Motor neuron (in vitro differentiated cells): Measurements from ENCODE around the gene ZNF568. TPM values are rescaled to one million over a fixed set of nuclear protein-coding genes. Genes with fewer than 3 reads are reported as not detected.

Source experiments
- ATAC-seq, 8 experiments: fragments of 200-7000 bp; cut with Tn5 transposase; replicated peaks in 6 of 8; 2 replicates each; pipeline ENCODE4 v1.8.0; 2021; ENCODE audit warnings: mild to moderate bottlenecking in 8 of 8, moderate library complexity in 8 of 8
- H3K27ac ChIP-seq, 2 donors: fragments of 250-450 bp; sonication (Bioruptor Pico); 2 replicates each; pipeline ENCODE4 v1.9.0; 2021; ENCODE audit warnings: antibody characterized with exemption in 2 of 2, mild to moderate bottlenecking in 2 of 2, moderate library complexity in 1 of 2
- H3K4me1 ChIP-seq, 2 donors: fragments of 250-450 bp; sonication (Bioruptor Pico); replicated peaks in 1 of 2; 2 replicates each; pipeline ENCODE4 v1.6.1; 2021; ENCODE audit warnings: antibody characterized with exemption in 2 of 2, mild to moderate bottlenecking in 2 of 2, moderate library complexity in 1 of 2
- H3K4me3 ChIP-seq, 5 donors: fragments of 250-450 bp; sonication (Bioruptor Pico); 2 replicates each; pipeline ENCODE4 v1.9.0; 2021; ENCODE audit warnings: antibody characterized with exemption in 5 of 5, mild to moderate bottlenecking in 5 of 5, moderate library complexity in 4 of 5
- WGBS, 10 experiments: fragments of 450-650 bp; shearing (Covaris generic); methylation state at CpG; one replicate each; pipeline ENCODE4 v1.0.0; 2022; 5-methylcytosine and 5-hydroxymethylcytosine counted together
- in situ Hi-C, 9 experiments: fragments of 400-800 bp; cut with MboI; loops; one replicate each; pipeline ENCODE4 v1.15.0; 2021; ENCODE audit warnings: low sequenced_read_pairs in 9 of 9, low pct_unique_long_range_greater_than_20kb in 2 of 9; ENCODE audit not compliant: unreplicated experiment in 9 of 9
- total RNA-seq, 8 experiments: library from RNA; unstranded; fragments of 300-600 nt; gene quantifications; 2 replicates each; pipeline versions ENCODE4 v1.2.3 to v1.2.4, GENCODE V29; 2022

The ZNF568 gene
- total RNA-seq, 8 experiments from 2014 or later, result 0.72 to 20.4 (median 6.9) TPM

DNA sequence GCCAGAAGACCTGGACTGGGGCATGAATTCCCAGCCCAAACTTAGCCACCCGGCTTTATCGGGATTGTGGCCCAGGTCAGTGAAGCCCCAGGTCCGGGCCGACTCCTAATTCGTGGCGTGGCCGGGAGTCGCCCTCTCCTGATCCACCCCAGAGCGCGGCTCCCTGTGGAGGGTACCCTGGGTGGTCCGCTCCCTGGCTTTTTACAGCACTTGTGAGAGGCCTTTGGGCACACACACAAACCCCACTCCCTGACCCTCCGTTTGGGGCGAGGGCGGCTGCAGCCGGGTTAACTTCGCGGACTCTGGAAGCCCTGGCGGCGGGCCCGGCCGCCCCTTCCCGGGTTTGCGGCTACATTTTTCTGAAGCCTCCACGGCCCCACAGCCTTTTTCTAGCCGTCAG lies 56.4 kb downstream of the ZNF568 start:
- no peak for ATAC-seq
- peak overlapping the region in 2 of 5 donors; percentile 38 to 53 for H3K4me3 ChIP-seq
- in situ Hi-C loops, result no loop called here
- 37 to 100% (median 90%) methylated on average over 1 to 8 of the region's 25 CpGs; no CpG with 5 or more reads in 6 of the 10 experiments for WGBS, 10 experiments
- no peak overlapping the region for H3K27ac ChIP-seq
- no peaks in the 10 kb centered on the region for H3K4me1 ChIP-seq

DNA sequence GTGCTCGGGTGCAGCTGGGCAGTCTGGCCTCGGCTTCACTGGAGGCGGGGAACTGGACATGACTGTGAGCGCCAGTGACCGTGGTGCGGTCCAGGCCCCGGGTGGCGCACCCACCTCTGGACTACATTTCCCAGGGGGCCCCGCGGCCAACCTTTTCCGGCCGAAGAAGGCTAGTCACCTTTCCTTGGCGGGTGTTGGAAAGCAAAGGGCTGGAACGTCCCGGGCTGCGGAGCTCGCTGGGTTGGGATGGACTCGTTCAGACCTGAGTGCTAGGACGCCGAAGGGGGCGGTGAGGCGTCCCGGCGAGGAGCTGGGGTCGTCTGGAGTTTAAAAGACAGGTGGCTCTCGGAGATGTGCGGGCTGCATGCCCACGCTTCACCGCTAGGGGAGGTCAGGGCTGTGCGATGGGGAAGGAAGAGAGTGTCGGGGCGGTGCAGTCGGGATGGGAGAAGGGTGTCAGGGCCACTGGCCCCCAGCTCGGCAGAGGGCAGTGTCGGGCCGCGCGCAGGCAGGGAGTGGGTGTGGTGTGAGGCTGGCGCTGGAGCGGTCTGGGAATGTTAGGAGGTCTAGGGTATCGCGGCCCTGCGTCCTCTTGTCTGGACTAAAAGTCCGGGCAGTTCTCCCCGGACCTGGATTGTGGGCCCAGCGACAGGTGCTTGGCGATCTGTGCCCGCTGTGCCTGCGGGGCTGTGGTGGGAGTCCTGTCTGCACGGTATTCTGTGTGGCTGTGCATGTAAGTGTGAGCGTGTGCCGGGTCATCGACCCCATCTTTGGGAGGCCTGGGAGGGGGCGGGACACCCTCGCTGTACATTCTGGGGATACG lies 57.1 kb downstream of the ZNF568 start:
- peak; percentile 75 to 99 (median 98) for ATAC-seq
- Histone ChIP-seq H3K4me1 (no peaks in the 10 kb centered on the region), H3K27ac (no peak overlapping the region), H3K4me3 (peak overlapping the region; percentile 21 to 53 (median 39))
- in situ Hi-C loops, result no loop called here
- 0 to 64% (median 36%) methylated on average over 1 to 12 of the region's 56 CpGs; no CpG with 5 or more reads in 6 of the 10 experiments for WGBS, 10 experiments

DNA sequence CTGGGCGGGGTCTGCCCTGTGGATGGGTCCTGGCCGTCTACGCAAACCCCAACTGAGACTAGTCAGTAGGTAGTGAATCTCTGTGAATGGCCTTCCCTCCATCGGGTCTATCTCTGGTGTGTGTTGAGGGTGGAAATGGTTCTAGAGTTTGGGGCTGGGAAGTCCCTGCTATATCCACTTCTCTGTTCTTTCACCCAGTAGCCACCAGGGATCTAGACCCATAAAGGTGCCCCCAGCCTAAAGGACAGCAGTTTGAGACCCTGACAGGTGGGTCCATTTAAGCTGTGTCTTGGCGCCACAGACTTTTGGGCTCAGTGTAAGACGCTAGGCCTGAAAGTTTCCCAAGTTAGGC lies 57.7 kb downstream of the ZNF568 start:
- peak in 1 of 8 experiments; percentile 17 for ATAC-seq
- peak overlapping the region in 4 of 5 donors; percentile 38 to 53 (median 40) for H3K4me3 ChIP-seq
- in situ Hi-C loops, result no loop called here
- no peak overlapping the region for H3K27ac ChIP-seq
- 44 to 100% (median 67%) methylated on average over 1 to 5 of the region's 6 CpGs; no CpG with 5 or more reads in 5 of the 10 experiments for WGBS, 10 experiments
- no peaks in the 10 kb centered on the region for H3K4me1 ChIP-seq

DNA sequence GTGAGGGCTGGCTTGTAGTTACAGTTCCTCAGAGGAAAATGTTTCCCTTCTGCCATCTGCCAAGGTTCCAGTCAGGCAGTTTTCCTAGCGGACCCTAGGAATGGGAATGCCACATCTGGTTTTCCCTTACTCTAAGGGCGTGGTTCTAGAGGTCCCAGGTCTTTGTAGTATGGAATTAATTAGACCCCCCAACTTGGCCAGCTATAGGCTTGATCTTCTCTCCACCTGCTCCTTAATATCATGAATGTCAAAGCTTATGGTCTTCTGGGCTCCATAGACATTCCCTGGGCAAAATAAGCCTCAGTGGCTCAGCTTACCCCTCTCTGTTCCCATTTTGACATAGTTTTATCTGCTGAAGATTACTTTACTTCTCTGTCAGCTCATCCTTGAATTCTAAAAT lies 70.0 kb downstream of the ZNF568 start:
- H3K4me3 ChIP-seq, result no peak overlapping the region
- WGBS, 10 experiments, result 0 to 100% (median 33%) methylated on average over 1 to 2 of the region's 2 CpGs; no CpG with 5 or more reads in 5 of the 10 experiments
- in situ Hi-C loops, result no loop called here

DNA sequence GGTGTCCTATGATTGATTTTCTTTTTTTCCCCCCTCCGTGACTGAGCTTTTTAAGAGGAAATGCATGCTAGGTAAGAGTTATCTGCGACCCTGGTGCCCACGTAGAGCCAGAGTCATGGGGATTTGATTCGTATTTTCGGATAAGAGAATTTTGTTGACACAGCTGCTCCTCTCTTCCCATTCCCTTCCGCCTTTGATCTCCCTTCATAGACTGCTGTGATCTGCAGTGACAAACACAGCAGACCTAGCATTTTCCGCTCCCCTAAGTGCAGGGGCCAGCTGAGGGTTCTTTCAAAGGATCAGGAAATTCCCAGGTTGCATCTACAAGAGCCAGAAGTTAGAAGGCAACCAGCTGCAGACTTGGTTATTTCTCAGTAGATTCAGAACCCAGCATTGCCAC lies 70.5 kb downstream of the ZNF568 start:
- WGBS, 10 experiments, result 0 to 50% (median 34%) methylated on average over 1 to 7 of the region's 7 CpGs; no CpG with 5 or more reads in 2 of the 10 experiments
- in situ Hi-C loops, result no loop called here
- ATAC-seq, result no peak
- Histone ChIP-seq H3K4me3 (no peak overlapping the region), H3K4me1 (no peaks in the 10 kb centered on the region), H3K27ac (no peak overlapping the region)

More for the DNA sequence above, 70.0 kb downstream of the ZNF568 start:
- ATAC-seq, result no peak
- Histone ChIP-seq H3K27ac (no peak overlapping the region), H3K4me1 (no peaks in the 10 kb centered on the region)

DNA sequence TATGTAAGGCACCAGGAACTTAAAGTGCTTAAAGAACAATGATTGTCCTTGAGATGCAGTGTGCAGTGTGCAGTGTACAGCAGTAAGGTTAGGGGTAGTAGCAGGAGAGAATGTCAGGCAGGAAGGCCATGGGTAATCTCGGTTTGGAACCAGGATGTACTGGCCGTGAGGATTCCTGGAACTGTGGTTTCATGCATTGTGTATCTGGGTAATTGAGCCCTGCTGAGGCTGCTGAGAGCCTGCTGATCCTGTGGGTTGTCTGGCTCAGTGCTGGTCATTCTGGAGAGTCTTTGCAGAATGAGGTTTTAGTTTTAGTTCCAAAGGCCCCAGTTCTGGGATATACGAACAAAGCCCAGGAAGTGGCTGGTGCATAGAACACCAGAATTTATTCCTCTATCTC lies 71.0 kb downstream of the ZNF568 start:
- Histone ChIP-seq H3K4me1 (no peaks in the 10 kb centered on the region), H3K27ac (no peak overlapping the region), H3K4me3 (no peak overlapping the region)
- in situ Hi-C loops, result no loop called here
- 14 to 100% (median 50%) methylated on average over 1 to 3 of the region's 3 CpGs; no CpG with 5 or more reads in 6 of the 10 experiments for WGBS, 10 experiments
- ATAC-seq, result no peak

DNA sequence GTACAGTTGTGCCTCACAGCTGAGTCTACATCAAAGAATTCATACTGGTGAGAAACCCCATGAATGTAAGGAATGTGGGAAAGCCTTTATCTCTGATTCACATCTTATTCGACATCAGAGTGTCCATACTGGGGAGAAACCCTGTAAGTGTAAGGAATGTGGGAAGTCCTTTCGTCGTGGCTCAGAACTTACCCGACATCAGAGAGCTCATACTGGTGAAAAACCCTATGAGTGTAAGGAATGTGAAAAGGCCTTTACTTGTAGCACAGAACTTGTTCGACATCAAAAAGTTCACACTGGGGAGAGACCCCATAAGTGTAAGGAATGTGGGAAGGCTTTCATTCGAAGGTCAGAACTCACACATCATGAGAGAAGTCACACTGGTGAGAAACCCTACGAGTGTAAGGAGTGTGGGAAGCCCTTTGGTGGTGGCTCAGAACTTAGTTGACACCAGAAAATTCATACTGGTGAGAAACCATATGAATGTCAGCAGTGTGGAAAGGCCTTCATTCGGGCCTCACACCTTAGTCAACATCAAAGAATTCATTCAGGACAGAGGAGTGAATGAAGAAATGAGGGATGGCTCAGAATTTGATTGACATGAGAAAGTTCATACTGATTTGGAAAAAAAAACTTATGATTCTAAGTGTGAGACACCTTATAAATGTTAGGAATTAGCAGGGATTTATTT lies 81.2 kb downstream of the ZNF568 start:
- no peak for ATAC-seq
- no peaks in the 10 kb centered on the region for H3K4me1 ChIP-seq
- in situ Hi-C loops, result no loop called here
- 30 to 95% (median 61%) methylated on average over 1 to 7 of the region's 8 CpGs; no CpG with 5 or more reads in 1 of the 10 experiments for WGBS, 10 experiments
- H3K4me3 ChIP-seq, result no peak overlapping the region
- no peak overlapping the region for H3K27ac ChIP-seq

DNA sequence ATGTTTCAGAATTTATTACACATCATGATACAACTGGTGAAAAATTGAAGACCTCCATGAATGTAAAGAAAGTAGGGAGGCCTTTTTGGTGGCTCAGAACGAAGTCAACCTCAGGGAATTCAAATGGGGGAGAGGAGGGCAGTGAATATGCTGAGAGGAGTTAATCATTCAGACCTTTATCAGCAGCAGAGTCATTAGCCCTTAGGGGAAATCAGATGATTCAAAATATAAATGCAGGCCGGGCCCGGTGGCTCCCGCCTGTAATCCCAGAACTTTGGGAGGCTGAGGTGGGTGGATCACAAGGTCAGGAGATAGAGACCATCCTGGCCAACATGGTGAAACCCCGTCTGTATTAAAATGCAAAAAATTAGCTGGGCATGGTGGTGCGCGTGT lies 81.7 kb downstream of the ZNF568 start:
- in situ Hi-C loops, result no loop called here
- 0 to 88% (median 63%) methylated on average over 1 to 6 of the region's 7 CpGs; no CpG with 5 or more reads in 4 of the 10 experiments for WGBS, 10 experiments
- no peak for ATAC-seq

DNA sequence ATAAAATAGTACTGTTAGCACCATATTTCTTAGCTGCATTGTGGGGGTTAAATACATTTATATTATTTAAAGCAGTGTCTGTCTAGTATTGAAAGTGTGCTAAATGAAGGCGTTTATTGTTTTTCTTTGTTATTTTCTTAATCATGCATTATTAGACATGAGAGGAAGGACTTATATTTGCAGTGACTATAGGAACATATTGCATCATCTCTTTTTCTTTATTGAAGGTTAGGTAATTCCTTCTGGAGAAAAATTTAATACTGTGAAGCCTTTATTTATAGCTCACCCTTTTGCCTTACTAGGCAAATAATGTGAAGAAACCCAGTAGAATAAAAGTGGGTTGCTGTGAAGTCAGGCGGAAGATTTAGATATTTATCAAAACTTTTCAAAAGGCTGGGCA lies 83.2 kb downstream of the ZNF568 start:
- no peak for ATAC-seq
- in situ Hi-C loops, result no loop called here
- WGBS, 10 experiments, result 60 to 100% (median 83%) methylated on average over 1 to 2 of the region's 2 CpGs; no CpG with 5 or more reads in 1 of the 10 experiments
- Histone ChIP-seq H3K4me3 (no peak overlapping the region), H3K27ac (no peak overlapping the region), H3K4me1 (no peaks in the 10 kb centered on the region)

More for the DNA sequence above, 81.7 kb downstream of the ZNF568 start:
- Histone ChIP-seq H3K27ac (no peak overlapping the region), H3K4me3 (no peak overlapping the region), H3K4me1 (no peaks in the 10 kb centered on the region)

DNA sequence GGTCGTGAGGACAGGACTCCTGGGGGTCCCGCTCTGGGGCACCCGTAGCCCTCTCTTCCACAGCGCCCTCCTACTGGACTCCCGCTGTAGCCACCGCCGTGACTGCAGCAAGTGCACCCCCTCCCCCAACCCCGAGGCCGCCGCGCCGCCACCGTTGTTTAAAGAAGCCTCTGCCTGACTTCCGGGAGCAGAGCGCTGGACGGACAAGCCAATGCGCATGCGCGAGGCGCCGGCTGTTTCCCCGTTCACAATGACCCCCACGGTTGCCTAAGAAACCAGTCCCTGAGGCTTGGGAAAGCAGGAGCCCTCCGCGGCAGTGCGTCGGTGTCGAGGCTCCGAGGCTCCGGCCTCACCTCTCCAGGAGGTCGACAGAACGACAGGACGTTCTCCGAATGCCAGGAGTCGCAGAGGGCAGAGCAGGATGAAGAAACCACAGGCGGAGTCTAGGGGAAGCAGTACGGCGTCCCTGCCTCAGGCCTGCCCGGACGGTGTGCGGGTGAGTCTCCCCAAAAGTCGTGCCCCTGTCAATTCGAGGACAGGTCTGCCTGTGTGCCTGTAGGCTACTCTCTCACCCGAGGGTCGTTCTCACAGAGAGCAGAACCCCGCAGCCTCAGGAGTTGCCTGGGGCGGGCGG lies 91.6 kb downstream of the ZNF568 start:
- in situ Hi-C loops, result no loop called here
- 50 to 100% (median 83%) methylated on average over 1 to 9 of the region's 48 CpGs; no CpG with 5 or more reads in 7 of the 10 experiments for WGBS, 10 experiments

DNA sequence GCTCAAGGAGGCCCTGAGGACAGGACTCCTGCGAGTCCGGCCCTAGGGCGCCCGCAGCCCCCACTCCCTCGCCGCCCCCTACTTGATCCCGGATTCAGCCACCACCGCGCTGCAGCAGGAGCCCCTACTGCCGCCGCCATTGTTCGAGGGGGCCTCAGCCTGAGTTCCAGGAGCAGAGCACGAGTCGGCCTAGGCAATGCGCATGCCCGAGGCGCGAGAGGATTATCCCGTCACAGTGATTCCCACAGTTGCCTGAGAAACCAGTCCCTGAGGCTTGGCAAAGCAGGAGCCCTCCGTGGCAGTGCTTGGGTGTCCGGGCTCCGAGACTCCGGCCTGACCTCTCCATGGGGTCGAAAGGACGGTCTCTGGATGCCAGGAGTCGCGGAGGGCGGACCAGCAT lies 93.7 kb downstream of the ZNF568 start:
- Histone ChIP-seq H3K4me1 (no peaks in the 10 kb centered on the region), H3K4me3 (no peak overlapping the region), H3K27ac (no peak overlapping the region)
- in situ Hi-C loops, result no loop called here
- 79 to 100% (median 100%) methylated on average over 1 to 9 of the region's 28 CpGs; no CpG with 5 or more reads in 7 of the 10 experiments for WGBS, 10 experiments
- no peak for ATAC-seq

More for the DNA sequence above, 91.6 kb downstream of the ZNF568 start:
- H3K27ac ChIP-seq, result no peak overlapping the region
- ATAC-seq, result no peak
- H3K4me3 ChIP-seq, result no peak overlapping the region
- H3K4me1 ChIP-seq, result no peaks in the 10 kb centered on the region

DNA sequence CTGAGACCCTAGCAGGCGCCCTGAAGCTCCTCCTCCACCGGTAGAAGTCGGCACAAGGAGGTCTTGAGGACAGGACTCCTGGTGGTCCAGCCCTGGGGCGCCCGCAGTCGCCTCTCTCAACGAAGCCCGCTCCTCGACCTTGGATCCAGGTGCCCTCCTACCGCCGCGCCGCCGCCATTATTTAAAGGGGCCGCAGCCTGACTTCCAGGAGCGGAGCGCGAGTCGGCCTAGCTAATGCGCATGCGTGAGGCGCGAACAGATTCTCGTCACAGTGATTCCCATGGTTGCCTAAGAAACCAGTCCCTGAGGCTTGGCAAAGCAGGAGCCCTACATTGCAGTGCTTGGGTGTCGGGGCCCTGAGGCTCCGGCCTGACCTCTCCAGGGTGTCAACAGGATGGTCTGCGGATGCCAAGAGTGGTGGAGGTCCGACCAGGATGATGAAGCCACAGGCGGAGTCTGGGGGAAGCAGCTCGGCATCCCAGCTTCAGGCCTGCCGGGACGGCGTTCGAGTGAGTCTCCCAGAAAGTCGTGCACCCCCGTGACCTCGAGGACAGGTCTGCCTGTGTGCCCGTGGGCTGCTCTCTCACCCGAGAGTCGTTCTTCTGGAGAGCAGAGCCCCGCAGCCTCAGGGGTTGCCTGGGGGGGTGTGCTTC lies 96.1 kb downstream of the ZNF568 start:
- whole genome bisulfite sequencing, 10 experiments, result 50 to 90% (median 79%) methylated on average over 2 to 17 of the region's 41 CpGs; no CpG with 5 or more reads in 2 of the 10 experiments
- Histone ChIP-seq H3K4me1 (no peaks in the 10 kb centered on the region), H3K4me3 (no peak overlapping the region), H3K27ac (no peak overlapping the region)
- ATAC-seq, result no peak
- in situ Hi-C loops, result no loop called here
